Activated CD8-positive, alpha-beta memory T cell treated with anti-CD3 and anti-CD28 coated beads, Interleukin-2, amount 50 U/mL, for 1 hour (primary cell): ENCODE data around the gene CA9.

Experiments used
- DNase-seq: peaks from one replicate; pipeline ENCODE4 v3.0.0-alpha.2; 2020; ENCODE audit errors: extremely low read depth

CA9 gene

GRCh38 chr9:35651956-35652828 lies 21.5 kb upstream of the CA9 start:
- DNase-seq, result no peak

- DNase-seq, result no peak
Observed at GRCh38 chr9:35652829-35653209, 20.9 kb upstream of the CA9 start.

- DNase-seq, result no peak
Observed at GRCh38 chr9:35653611-35654010, 20.1 kb upstream of the CA9 start.

GRCh38 chr9:35656348-35656747 lies 17.4 kb upstream of the CA9 start:
- DNase-seq, result no peak

GRCh38 chr9:35656831-35657545 lies 16.7 kb upstream of the CA9 start:
- no peak for DNase-seq

- DNase-seq, result peak; percentile 79
Observed at GRCh38 chr9:35657546-35658136, 16.1 kb upstream of the CA9 start, which contains the start of gene RMRP. TSS of gene RMRP (minus strand) at chr9:35658019.

- peak; percentile 66 for DNase-seq
Observed at GRCh38 chr9:35658137-35658967, 15.4 kb upstream of the CA9 start, which contains the start of gene CCDC107. TSS of gene CCDC107 (plus strand) at chr9:35658292. CDS start at chr9:35658380, 88 bp downstream.

GRCh38 chr9:35658968-35659220 lies 14.8 kb upstream of the CA9 start:
- no peak for DNase-seq

GRCh38 chr9:35659340-35659739 lies 14.4 kb upstream of the CA9 start:
- DNase-seq, result no peak

- DNase-seq, result no peak
Observed at GRCh38 chr9:35660966-35661415, 12.7 kb upstream of the CA9 start.

GRCh38 chr9:35661756-35662350 lies 11.9 kb upstream of the CA9 start:
- DNase-seq, result no peak

- no peak for DNase-seq
Observed at GRCh38 chr9:35662437-35662836, 11.3 kb upstream of the CA9 start.

GRCh38 chr9:35664531-35665470 lies 8.9 kb upstream of the CA9 start, which contains the start of gene ARHGEF39:
TSS of gene ARHGEF39 (minus strand) at chr9:35665195. CDS start at chr9:35665169, 26 bp downstream.
- no peak for DNase-seq

- DNase-seq, result no peak
Observed at GRCh38 chr9:35665471-35665818, 8.3 kb upstream of the CA9 start.

GRCh38 chr9:35666045-35666444 lies 7.7 kb upstream of the CA9 start:
- no peak for DNase-seq

GRCh38 chr9:35666549-35666948 lies 7.2 kb upstream of the CA9 start:
- DNase-seq, result no peak

GRCh38 chr9:35667939-35668338 lies 5.8 kb upstream of the CA9 start:
- no peak for DNase-seq

GRCh38 chr9:35669331-35670145 lies 4.2 kb upstream of the CA9 start:
- no peak for DNase-seq

- DNase-seq, result no peak
Observed at GRCh38 chr9:35674025-35674361, 265 bp downstream of the CA9 start.

- no peak for DNase-seq
Observed at GRCh38 chr9:35675204-35675603, 1.5 kb downstream of the CA9 start.
